Mucosa of rectum (tissue), 2 donors: ENCODE results near the gene STK16.
"Not testable (repeated sequence)": the region's sequence is repeated elsewhere in the genome, so short reads cannot be mapped to it uniquely, and the experiment has no call there.

Experiments used
- H3K27ac ChIP-seq, 2 donors: one replicate each; pipeline ENCODE4 v1.7.0; 2013; ENCODE audit warnings: inconsistent platforms in 2 of 2, low read depth in 2 of 2, low read length in 2 of 2
- H3K27me3 ChIP-seq, 2 donors: one replicate each; pipeline ENCODE4 v1.7.0; 2013; ENCODE audit warnings: low read length in 2 of 2; ENCODE audit not compliant: control insufficient read depth in 2 of 2, insufficient read depth in 2 of 2
- H3K36me3 ChIP-seq, 2 donors: one replicate each; pipeline ENCODE4 v1.7.0; 2013; ENCODE audit warnings: low read length in 2 of 2; ENCODE audit not compliant: control insufficient read depth in 2 of 2, insufficient read depth in 2 of 2
- H3K4me1 ChIP-seq, 2 donors: one replicate each; pipeline ENCODE4 v1.7.0; 2013; ENCODE audit warnings: low read length in 2 of 2, mild to moderate bottlenecking in 1 of 2; ENCODE audit not compliant: control insufficient read depth in 2 of 2, insufficient read depth in 2 of 2
- H3K4me3 ChIP-seq, 2 donors: one replicate each; pipeline ENCODE4 v1.7.0; 2013; ENCODE audit warnings: low read length in 2 of 2
- H3K9ac ChIP-seq, 2 donors: one replicate each; pipeline ENCODE4 v1.7.0; 2013; ENCODE audit warnings: low read length in 2 of 2, low read depth in 1 of 2, mild to moderate bottlenecking in 1 of 2
- H3K9me3 ChIP-seq, 2 donors: one replicate each; pipeline ENCODE4 v1.7.0; 2013; ENCODE audit warnings: low read length in 2 of 2; ENCODE audit not compliant: control insufficient read depth in 2 of 2
- donor health status: healthy.
- donor health status: Normal muscosa, but diverticular disease.

Gene STK16

DNA sequence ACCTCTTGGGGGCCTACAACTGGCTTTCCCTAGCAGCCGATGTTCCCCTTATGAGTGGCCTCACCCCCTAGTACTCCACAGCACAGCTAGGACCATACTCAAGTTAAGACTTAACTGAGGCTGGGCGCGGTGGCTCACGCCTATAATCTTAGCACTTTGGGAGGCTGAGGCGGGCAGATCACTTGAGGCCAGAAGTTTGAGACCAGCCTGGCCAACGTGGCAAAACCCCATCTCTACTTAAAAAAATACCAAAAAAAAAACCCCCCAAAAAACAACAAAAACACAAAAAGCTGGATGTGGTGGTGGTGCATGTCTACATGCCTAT lies 41.8 kb downstream of the STK16 start:
- not testable (repeated sequence) for H3K9ac ChIP-seq, H3K4me1 ChIP-seq, H3K27ac ChIP-seq

GRCh38 chr2:219287580-219288265 lies 42.4 kb downstream of the STK16 start:
- Histone ChIP-seq H3K4me1 (no peaks in the 10 kb centered on the region), H3K4me3 (no peak overlapping the region), H3K9me3 (no peaks in the 10 kb centered on the region), H3K27me3 (no peaks in the 10 kb centered on the region), H3K9ac (no peak overlapping the region), H3K36me3 (peaks cover 13 to 23% of the 10 kb centered on the region in 2 donors), H3K27ac (no peak overlapping the region)

More for the DNA sequence above, 41.8 kb downstream of the STK16 start:
- not testable (repeated sequence) for H3K4me3 ChIP-seq, H3K9me3 ChIP-seq, H3K27me3 ChIP-seq
- H3K36me3 ChIP-seq: peaks cover 17 to 27% of the 10 kb centered on the region in 2 donors

GRCh38 chr2:219289195-219289536 lies 43.9 kb downstream of the STK16 start:
- H3K9me3 ChIP-seq: no peaks in the 10 kb centered on the region
- peaks cover 0 to 1% of the 10 kb centered on the region in 2 donors for H3K4me1 ChIP-seq
- no peak overlapping the region for H3K9ac ChIP-seq
- no peaks in the 10 kb centered on the region for H3K27me3 ChIP-seq
- H3K36me3 ChIP-seq: peaks cover 5 to 11% of the 10 kb centered on the region in 2 donors
- no peak overlapping the region for H3K4me3 ChIP-seq
- no peak overlapping the region for H3K27ac ChIP-seq

GRCh38 chr2:219289537-219290361 lies 44.5 kb downstream of the STK16 start:
- Histone ChIP-seq H3K4me3 (no peak overlapping the region), H3K36me3 (peaks cover 0 to 6% of the 10 kb centered on the region in 2 donors), H3K27me3 (no peaks in the 10 kb centered on the region), H3K27ac (no peak overlapping the region), H3K4me1 (peaks cover 0 to 5% of the 10 kb centered on the region in 2 donors), H3K9ac (no peak overlapping the region), H3K9me3 (no peaks in the 10 kb centered on the region)

DNA sequence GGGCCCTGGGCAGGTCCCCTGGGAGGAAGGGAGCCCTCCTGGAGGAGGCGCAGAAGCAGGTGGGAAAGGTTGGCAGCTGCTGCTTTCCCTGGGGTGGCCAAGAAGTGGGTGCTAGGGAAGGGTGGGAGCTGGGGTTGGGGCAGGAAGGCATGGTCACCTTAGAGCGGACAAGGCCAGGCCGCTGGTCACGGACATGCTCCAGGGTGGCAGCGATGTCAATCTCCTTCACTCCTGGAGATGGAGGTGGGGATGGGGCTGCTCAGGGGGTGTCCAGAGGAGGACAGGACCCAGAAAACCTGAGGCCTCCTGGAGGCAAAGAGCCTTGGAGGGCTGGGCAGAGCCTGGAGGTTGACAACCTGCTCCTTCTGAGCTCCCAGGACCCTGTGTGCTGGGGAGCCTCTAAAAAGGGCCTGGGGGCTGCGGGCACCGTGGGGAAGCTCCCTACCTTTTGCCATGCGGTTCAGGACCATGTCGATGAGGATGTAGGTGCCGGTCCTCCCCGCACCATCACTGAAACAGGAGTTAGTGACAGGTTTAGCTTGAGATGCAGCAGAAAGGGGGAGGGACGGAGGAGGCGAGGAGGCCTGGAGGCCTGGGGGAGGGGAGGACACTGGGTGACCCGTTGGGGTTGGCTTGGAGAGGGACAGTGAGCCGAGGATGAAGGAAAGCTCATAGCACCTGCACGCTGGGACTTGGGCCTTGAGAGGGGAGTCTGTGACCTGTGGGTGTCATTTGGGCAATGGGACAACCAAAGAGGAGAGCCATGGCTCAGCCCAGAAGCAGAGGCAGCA lies 45.3 kb downstream of the STK16 start:
- H3K4me3 ChIP-seq: no peak overlapping the region
- H3K9ac ChIP-seq: no peak overlapping the region
- H3K9me3 ChIP-seq: no peaks in the 10 kb centered on the region
- H3K4me1 ChIP-seq: peaks cover 0 to 5% of the 10 kb centered on the region in 2 donors
- H3K27me3 ChIP-seq: no peaks in the 10 kb centered on the region
- peaks cover 0 to 2% of the 10 kb centered on the region in 2 donors for H3K36me3 ChIP-seq
- H3K27ac ChIP-seq: no peak overlapping the region

- peaks cover 0 to 2% of the 10 kb centered on the region in 2 donors for H3K27me3 ChIP-seq
- H3K9me3 ChIP-seq: no peaks in the 10 kb centered on the region
- H3K36me3 ChIP-seq: no peaks in the 10 kb centered on the region
- H3K9ac ChIP-seq: no peak overlapping the region
- H3K4me3 ChIP-seq: no peak overlapping the region
- H3K27ac ChIP-seq: no peak overlapping the region
- H3K4me1 ChIP-seq: peaks cover 0 to 5% of the 10 kb centered on the region in 2 donors
These were observed 46.1 kb downstream of the STK16 start for GRCh38 chr2:219291394-219291793.

GRCh38 chr2:219291910-219292490 lies 46.7 kb downstream of the STK16 start:
- Histone ChIP-seq H3K27ac (no peak overlapping the region), H3K4me3 (no peak overlapping the region)

DNA sequence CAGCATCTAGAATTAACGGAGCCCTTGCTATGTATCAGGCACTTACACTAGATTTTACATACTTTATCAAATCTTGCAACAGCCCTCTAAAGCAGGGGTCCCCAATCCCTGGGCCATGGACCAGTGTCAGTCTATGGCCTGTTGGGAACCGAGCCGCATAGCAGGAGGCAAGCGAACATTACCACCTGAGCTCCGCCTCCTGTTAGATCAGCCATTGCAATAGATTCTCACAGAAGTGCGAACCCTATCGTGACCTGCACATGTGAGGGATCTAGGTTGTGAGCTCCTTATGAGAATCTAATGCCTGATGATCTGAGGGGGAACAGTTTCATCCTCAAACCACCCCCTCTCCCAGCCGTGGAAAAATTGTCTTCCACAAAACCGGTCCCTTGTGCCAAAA lies 47.3 kb downstream of the STK16 start:
- H3K27ac ChIP-seq: no peak overlapping the region
- no peak overlapping the region for H3K4me3 ChIP-seq
- no peaks in the 10 kb centered on the region for H3K36me3 ChIP-seq
- H3K9ac ChIP-seq: no peak overlapping the region
- H3K27me3 ChIP-seq: peaks cover 0 to 2% of the 10 kb centered on the region in 2 donors
- H3K4me1 ChIP-seq: peaks cover 0 to 5% of the 10 kb centered on the region in 2 donors
- no peaks in the 10 kb centered on the region for H3K9me3 ChIP-seq

More at GRCh38 chr2:219291910-219292490, 46.7 kb downstream of the STK16 start:
- Histone ChIP-seq H3K9me3 (no peaks in the 10 kb centered on the region), H3K4me1 (peaks cover 0 to 5% of the 10 kb centered on the region in 2 donors), H3K36me3 (no peaks in the 10 kb centered on the region), H3K9ac (no peak overlapping the region), H3K27me3 (peaks cover 0 to 2% of the 10 kb centered on the region in 2 donors)

DNA sequence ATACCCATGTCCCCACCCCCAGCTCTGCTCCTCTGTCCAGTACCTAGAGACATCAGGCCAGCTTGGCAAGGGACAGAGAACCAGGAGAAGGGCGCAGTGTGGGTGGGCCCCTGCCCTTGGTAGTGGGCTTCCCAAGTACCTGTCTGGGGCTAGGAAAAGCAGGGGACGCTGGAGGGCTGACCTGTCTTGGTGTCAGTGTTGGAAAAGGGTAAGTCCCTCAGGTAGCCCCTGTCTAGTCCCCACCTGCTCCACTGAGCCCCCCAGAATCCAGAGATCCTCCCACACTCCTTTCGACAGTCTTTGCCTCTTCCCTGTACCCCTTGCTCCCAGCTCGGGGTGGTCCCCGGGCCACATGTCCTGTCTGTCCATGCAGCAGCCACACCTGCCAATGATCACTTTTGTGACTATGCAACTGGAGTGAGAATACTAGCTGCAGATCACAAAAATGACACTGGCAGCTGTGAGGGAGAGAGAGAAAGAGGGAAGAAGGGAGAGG lies 48.5 kb downstream of the STK16 start:
- Histone ChIP-seq H3K27ac (no peak overlapping the region), H3K36me3 (no peaks in the 10 kb centered on the region), H3K4me3 (no peak overlapping the region), H3K27me3 (peaks cover 0 to 4% of the 10 kb centered on the region in 2 donors), H3K4me1 (peaks cover 0 to 6% of the 10 kb centered on the region in 2 donors), H3K9ac (no peak overlapping the region), H3K9me3 (no peaks in the 10 kb centered on the region)
